ENCODE data around the gene KRTAP29-1.

- no peak for TF ChIP-seq EZH2 (IDR thresholded peaks at IDR 0.05; ENCODE audit: borderline replicate concordance, low read depth, low read length, poor library complexity, severe bottlenecking)
- no peak for TF ChIP-seq CTCF (conservative IDR thresholded peaks at IDR 0.05; ENCODE audit: low read depth, low read length)
Observed at GRCh38 chr17:41328207-41328606, 25.6 kb upstream of the KRTAP29-1 start.
